Measurements from ENCODE around the gene NPAS2.

NPAS2 gene

GRCh38 chr2:101032084-101032776 is 212.3 kb downstream of the NPAS2 start:
- no peak for DNase-seq (ENCODE audit: low read depth)
- no peak overlapping the region for H3K4me3 ChIP-seq (ENCODE audit: low read length)
- TF ChIP-seq CTCF (conservative IDR thresholded peaks at IDR 0.05; ENCODE audit: low read length) = no peak

GRCh38 chr2:101036562-101036961 is 216.6 kb downstream of the NPAS2 start:
- no peak overlapping the region for H3K4me3 ChIP-seq (ENCODE audit: low read length)
- peak; percentile 73 for TF ChIP-seq CTCF (conservative IDR thresholded peaks at IDR 0.05; ENCODE audit: low read length)
- peak; percentile 52 for DNase-seq (ENCODE audit: low read depth)

- no peak for TF ChIP-seq CTCF (conservative IDR thresholded peaks at IDR 0.05; ENCODE audit: low read length)
- DNase-seq (ENCODE audit: low read depth) = no peak
- H3K4me3 ChIP-seq (ENCODE audit: low read length) = no peak overlapping the region
Observed at GRCh38 chr2:101037161-101037755, 217.3 kb downstream of the NPAS2 start.

GRCh38 chr2:101038455-101039255 is 218.7 kb downstream of the NPAS2 start:
- TF ChIP-seq CTCF (conservative IDR thresholded peaks at IDR 0.05; ENCODE audit: low read length) = peak; percentile 47
- peak; percentile 11 for DNase-seq (ENCODE audit: low read depth)
- no peak overlapping the region for H3K4me3 ChIP-seq (ENCODE audit: low read length)

- no peak for DNase-seq (ENCODE audit: low read depth)
- no peak overlapping the region for H3K4me3 ChIP-seq (ENCODE audit: low read length)
- no peak for TF ChIP-seq CTCF (conservative IDR thresholded peaks at IDR 0.05; ENCODE audit: low read length)
Observed at GRCh38 chr2:101040072-101040471, 220.1 kb downstream of the NPAS2 start.

- no peak for TF ChIP-seq CTCF (conservative IDR thresholded peaks at IDR 0.05; ENCODE audit: low read length)
- DNase-seq (ENCODE audit: low read depth) = no peak
- H3K4me3 ChIP-seq (ENCODE audit: low read length) = no peak overlapping the region
Observed at GRCh38 chr2:101040761-101041160, 220.8 kb downstream of the NPAS2 start.

All from AG10803 (cell line).